CD4-positive, alpha-beta T cell treated with Interleukin-17A for 1 hour (primary cell): Measurements from ENCODE around the gene PAQR8.

Experiments used
- DNase-seq: peaks from one replicate; pipeline ENCODE4 v3.0.0-alpha.2; 2020

PAQR8 gene

GRCh38 chr6:52351879-52352238 is 10.1 kb upstream of the PAQR8 start:
- DNase-seq: no peak

- no peak for DNase-seq
Measured at GRCh38 chr6:52352239-52353018, 9.5 kb upstream of the PAQR8 start.

GRCh38 chr6:52356017-52356416 is 5.9 kb upstream of the PAQR8 start:
- no peak for DNase-seq

GRCh38 chr6:52359403-52359802 is 2.5 kb upstream of the PAQR8 start:
- DNase-seq: no peak

GRCh38 chr6:52360028-52360427 is 1.9 kb upstream of the PAQR8 start:
- DNase-seq: no peak

- no peak for DNase-seq
Measured at GRCh38 chr6:52360601-52361413, 1.1 kb upstream of the PAQR8 start.

- peak; percentile 52 for DNase-seq
Measured at GRCh38 chr6:52361414-52361944, 472 bp upstream of the PAQR8 start.

- DNase-seq: peak; percentile 59
Measured at GRCh38 chr6:52362443-52363227, 684 bp downstream of the PAQR8 start.

- DNase-seq: no peak
Measured at GRCh38 chr6:52363228-52363867, 1.4 kb downstream of the PAQR8 start.

GRCh38 chr6:52364480-52365166 is 2.7 kb downstream of the PAQR8 start:
- no peak for DNase-seq

- no peak for DNase-seq
Measured at GRCh38 chr6:52365317-52365716, 3.4 kb downstream of the PAQR8 start.

GRCh38 chr6:52365866-52366540 is 4.1 kb downstream of the PAQR8 start:
- DNase-seq: no peak

GRCh38 chr6:52368002-52368401 is 6.1 kb downstream of the PAQR8 start:
- no peak for DNase-seq

GRCh38 chr6:52369234-52369633 is 7.3 kb downstream of the PAQR8 start:
- DNase-seq: no peak

GRCh38 chr6:52371656-52372191 is 9.8 kb downstream of the PAQR8 start:
- no peak for DNase-seq

GRCh38 chr6:52373151-52373690 is 11.3 kb downstream of the PAQR8 start:
- DNase-seq: no peak

GRCh38 chr6:52374247-52374646 is 12.3 kb downstream of the PAQR8 start:
- DNase-seq: no peak

GRCh38 chr6:52375780-52376556 is 14.0 kb downstream of the PAQR8 start:
- DNase-seq: no peak

- no peak for DNase-seq
Measured at GRCh38 chr6:52376763-52377162, 14.8 kb downstream of the PAQR8 start.
